WERI-Rb-1 (cell line): ENCODE data around the gene KLF13.

ENCODE experiments used
- DNase-seq: peaks from one replicate; pipeline ENCODE4 v3.0.0-alpha.2; 2020
- H3K27ac ChIP-seq: fragments of 250-450 bp; sonication (Bioruptor Pico); 2 replicates; pipeline ENCODE4 v1.5.1; 2020; ENCODE audit warnings: mild to moderate bottlenecking, moderate library complexity
- H3K27me3 ChIP-seq: fragments of 250-450 bp; sonication (Bioruptor Pico); 2 replicates; pipeline ENCODE4 v1.5.1; 2021; ENCODE audit warnings: mild to moderate bottlenecking, low read depth, moderate library complexity; ENCODE audit not compliant: insufficient read depth, severe bottlenecking
- H3K36me3 ChIP-seq: fragments of 250-450 bp; sonication (Bioruptor Pico); 2 replicates; pipeline ENCODE4 v1.5.1; 2020; ENCODE audit warnings: mild to moderate bottlenecking, moderate library complexity
- H3K4me3 ChIP-seq: 2 replicates; pipeline ENCODE4 v1.5.1; 2011; ENCODE audit warnings: low read depth, mild to moderate bottlenecking, control low read depth, low read length
- H3K9me3 ChIP-seq: fragments of 250-450 bp; sonication (Bioruptor Pico); 2 replicates; pipeline ENCODE4 v1.5.1; 2021; ENCODE audit warnings: mild to moderate bottlenecking, moderate library complexity; ENCODE audit not compliant: severe bottlenecking
- CTCF ChIP-seq: IDR thresholded peaks from 2 replicates; pipeline ENCODE4 v1.5.1; 2011; ENCODE audit warnings: low read depth, mild to moderate bottlenecking, control low read depth, inconsistent platforms, low read length

The KLF13 gene

DNA sequence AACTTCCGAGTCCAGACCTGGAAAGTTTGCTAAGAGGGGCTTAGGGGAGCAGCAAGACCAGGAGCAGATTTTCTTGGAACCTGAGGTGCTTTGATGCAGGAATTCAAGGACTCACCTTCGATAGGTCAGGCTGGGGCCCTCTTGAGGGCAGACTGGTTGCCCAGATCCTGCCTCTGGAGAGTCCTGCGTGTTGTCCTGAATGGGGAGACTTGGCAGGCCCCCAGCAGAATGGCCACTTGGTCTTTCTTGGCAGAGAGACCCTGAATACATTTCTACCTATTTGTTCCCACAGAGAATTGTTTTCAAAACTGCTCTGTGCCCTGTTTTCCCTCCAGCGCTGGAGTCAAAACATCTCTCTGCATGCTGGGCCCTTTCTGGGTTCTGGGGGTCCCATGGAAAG, 4.2 kb downstream of the KLF13 start:
- DNase-seq = no peak
- Histone ChIP-seq H3K4me3 (no peak overlapping the region), H3K36me3 (no peaks in the 10 kb centered on the region), H3K27me3 (no peaks in the 10 kb centered on the region), H3K9me3 (no peaks in the 10 kb centered on the region), H3K27ac (no peak overlapping the region)
- TF ChIP-seq CTCF = no peak

- Histone ChIP-seq H3K27ac (no peak overlapping the region), H3K9me3 (no peaks in the 10 kb centered on the region), H3K36me3 (no peaks in the 10 kb centered on the region), H3K4me3 (no peak overlapping the region), H3K27me3 (no peaks in the 10 kb centered on the region)
- no peak for TF ChIP-seq CTCF
- DNase-seq = no peak
These were observed 4.8 kb downstream of the KLF13 start for GRCh38 chr15:31331389-31331788.

DNA sequence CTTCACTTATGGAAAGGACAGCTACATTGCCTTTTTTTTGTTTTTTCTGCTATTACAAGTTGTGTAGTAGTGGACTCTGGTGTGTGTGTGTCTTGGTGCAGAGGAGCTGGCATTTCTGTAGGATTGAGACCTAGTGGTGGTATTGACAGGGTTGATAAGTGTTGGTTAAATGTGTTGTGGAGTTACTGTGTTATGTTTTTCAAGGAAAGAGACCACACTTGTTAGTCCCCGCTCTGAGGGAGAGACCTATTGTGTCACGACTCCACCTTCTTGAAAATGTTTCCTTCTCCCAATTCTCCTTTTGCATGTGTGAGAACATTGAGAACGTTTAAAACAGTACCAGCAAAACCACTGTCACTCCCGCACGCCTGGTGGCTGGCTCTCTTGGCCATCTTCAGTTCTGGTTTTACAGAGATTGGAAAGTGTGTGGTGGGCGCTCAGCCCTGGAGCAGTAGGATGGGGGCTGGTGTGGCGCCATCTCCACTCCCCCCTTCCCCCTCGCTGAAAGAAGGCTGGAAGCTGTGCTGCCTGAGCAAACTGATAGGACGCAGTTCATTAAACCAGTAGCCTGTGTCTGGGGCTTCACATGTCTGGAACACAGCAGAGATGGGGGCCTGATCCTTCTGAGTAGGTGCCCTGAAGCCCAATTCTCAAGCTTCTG, 5.5 kb downstream of the KLF13 start:
- Histone ChIP-seq H3K9me3 (no peaks in the 10 kb centered on the region), H3K4me3 (no peak overlapping the region), H3K27ac (no peak overlapping the region), H3K27me3 (no peaks in the 10 kb centered on the region), H3K36me3 (no peaks in the 10 kb centered on the region)
- TF ChIP-seq CTCF = no peak
- no peak for DNase-seq

DNA sequence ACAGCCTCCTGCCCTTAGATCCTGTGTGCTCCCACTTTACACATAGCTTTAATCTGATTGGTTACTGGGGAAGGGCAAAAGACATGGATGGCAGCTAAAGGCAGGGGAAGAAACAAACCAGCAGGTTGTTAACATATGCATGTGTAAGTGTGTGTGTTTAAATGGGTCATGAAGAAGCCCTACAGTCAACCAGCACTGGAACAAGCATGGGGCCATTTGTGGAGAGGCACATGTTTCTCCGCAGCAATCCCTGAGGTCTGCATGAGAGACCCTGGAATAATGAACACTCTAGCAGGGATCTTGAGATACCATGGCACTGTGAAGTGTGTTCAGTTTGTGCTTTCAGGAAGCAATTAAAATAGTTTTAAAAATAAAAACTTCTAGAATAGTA, 6.0 kb downstream of the KLF13 start:
- Histone ChIP-seq H3K27me3 (no peaks in the 10 kb centered on the region), H3K27ac (no peak overlapping the region), H3K4me3 (no peak overlapping the region), H3K36me3 (no peaks in the 10 kb centered on the region), H3K9me3 (no peaks in the 10 kb centered on the region)
- DNase-seq = no peak
- TF ChIP-seq CTCF = no peak

DNA sequence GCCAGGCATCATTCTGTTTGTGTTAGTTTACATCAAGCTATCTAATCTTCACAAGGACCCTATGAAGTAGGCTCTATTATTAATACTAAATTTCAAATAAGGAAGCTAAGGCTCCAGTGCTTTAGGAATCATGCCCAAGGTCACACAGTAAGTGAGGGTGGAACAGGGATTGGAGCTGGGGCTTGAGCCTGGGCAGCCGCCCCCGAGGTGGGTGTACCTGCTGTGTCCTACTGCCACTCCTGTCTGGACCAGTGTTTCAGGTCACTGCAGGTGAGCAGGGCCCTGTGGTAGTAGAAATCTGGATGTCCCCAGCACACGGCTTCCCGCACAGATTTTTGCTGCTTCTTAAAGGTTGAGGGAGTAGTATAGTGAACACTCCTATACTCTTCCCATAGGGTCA, 6.5 kb downstream of the KLF13 start:
- DNase-seq = no peak
- Histone ChIP-seq H3K9me3 (no peaks in the 10 kb centered on the region), H3K27me3 (no peaks in the 10 kb centered on the region), H3K27ac (no peak overlapping the region), H3K36me3 (no peaks in the 10 kb centered on the region), H3K4me3 (no peak overlapping the region)
- no peak for TF ChIP-seq CTCF

DNA sequence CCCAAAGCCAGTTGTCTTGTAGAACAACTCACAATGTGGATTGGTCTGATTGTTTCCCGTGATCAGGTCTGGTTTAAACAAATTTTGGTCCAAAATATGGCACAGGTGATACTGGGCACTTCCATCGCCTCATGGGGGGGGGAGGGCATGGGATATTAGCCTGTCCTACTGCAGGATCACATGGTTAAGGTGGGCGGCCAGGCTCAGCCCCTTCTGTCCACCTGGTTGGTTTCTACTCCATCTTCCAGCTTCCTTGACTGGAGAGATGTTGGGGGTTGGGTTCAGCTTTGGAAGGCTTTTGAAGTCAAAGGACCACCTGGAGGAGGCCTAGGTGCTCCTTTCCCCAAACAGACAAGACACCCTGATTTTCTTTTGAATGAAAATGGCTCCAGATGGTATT, 7.2 kb downstream of the KLF13 start:
- TF ChIP-seq CTCF = no peak

More for the DNA sequence above, 7.2 kb downstream of the KLF13 start:
- Histone ChIP-seq H3K27me3 (no peaks in the 10 kb centered on the region), H3K9me3 (no peaks in the 10 kb centered on the region), H3K4me3 (no peak overlapping the region), H3K36me3 (no peaks in the 10 kb centered on the region), H3K27ac (no peak overlapping the region)
- no peak for DNase-seq
